Neural progenitor cell (in vitro differentiated cells): ENCODE measurements around the gene RREB1. TPM values are rescaled to one million over a fixed set of nuclear protein-coding genes. Genes with fewer than 3 reads are reported as not detected.

Source experiments
- DNase-seq: peaks from one replicate; pipeline ENCODE4 v3.0.0-alpha.2; 2016; ENCODE audit warnings: low spot score
- H2AFZ ChIP-seq: fragments of 200-600 bp; sonication (generic); replicated peaks from 2 replicates; pipeline ENCODE4 v1.6.1; 2016; ENCODE audit warnings: antibody characterized with exemption
- H3F3A ChIP-seq: fragments of 200-600 bp; sonication (generic); 2 replicates; pipeline ENCODE4 v1.6.1; 2016; ENCODE audit warnings: antibody characterized with exemption, low read depth
- H3K27ac ChIP-seq: fragments of 200-600 bp; sonication (generic); 2 replicates; pipeline ENCODE4 v1.5.1; 2016; ENCODE audit warnings: mild to moderate bottlenecking
- H3K27me3 ChIP-seq: fragments of 200-600 bp; sonication (generic); 2 replicates; pipeline ENCODE4 v1.6.1; 2016; ENCODE audit warnings: mild to moderate bottlenecking, moderate library complexity
- H3K36me3 ChIP-seq: fragments of 200-600 bp; sonication (generic); 2 replicates; pipeline ENCODE4 v1.5.1; 2016
- H3K4me1 ChIP-seq: fragments of 200-600 bp; sonication (generic); 2 replicates; pipeline ENCODE4 v1.6.1; 2016; ENCODE audit warnings: mixed run types
- H3K4me2 ChIP-seq: fragments of 200-600 bp; sonication (generic); 2 replicates; pipeline ENCODE4 v1.6.1; 2016
- H3K4me3 ChIP-seq: fragments of 200-600 bp; sonication (generic); 2 replicates; pipeline ENCODE4 v1.5.1; 2016
- H3K79me2 ChIP-seq: fragments of 200-600 bp; sonication (generic); 2 replicates; pipeline ENCODE4 v1.6.1; 2016; ENCODE audit warnings: low read depth
- H3K9ac ChIP-seq: fragments of 200-600 bp; sonication (generic); 2 replicates; pipeline ENCODE4 v1.6.1; 2016
- H3K9me3 ChIP-seq: fragments of 200-600 bp; sonication (generic); 2 replicates; pipeline ENCODE4 v1.5.1; 2016; ENCODE audit warnings: low read depth
- H4K20me1 ChIP-seq: fragments of 200-600 bp; sonication (generic); 2 replicates; pipeline ENCODE4 v1.6.1; 2016; ENCODE audit warnings: low read depth
- H3K27ac Mint-ChIP-seq: 3 replicates; pipeline ENCODE4 v1.8.0; 2021; ENCODE audit warnings: mixed read lengths
- H3K27me3 Mint-ChIP-seq: 2 replicates; pipeline ENCODE4 v1.8.0; 2022; ENCODE audit warnings: low read depth, mild to moderate bottlenecking, inconsistent platforms, moderate library complexity, mixed read lengths; ENCODE audit not compliant: insufficient read depth
- H3K36me3 Mint-ChIP-seq: 3 replicates; pipeline ENCODE4 v1.8.0; 2021; ENCODE audit warnings: mixed read lengths
- H3K4me1 Mint-ChIP-seq: 3 replicates; pipeline ENCODE4 v1.8.0; 2021; ENCODE audit warnings: mixed read lengths
- H3K4me3 Mint-ChIP-seq: 3 replicates; pipeline ENCODE4 v1.8.0; 2021; ENCODE audit warnings: mild to moderate bottlenecking, moderate library complexity, mixed read lengths
- H3K9me3 Mint-ChIP-seq: 3 replicates; pipeline ENCODE4 v1.8.0; 2020; ENCODE audit warnings: mixed read lengths
- CTCF ChIP-seq: fragments of 200-600 bp; sonication (generic); IDR thresholded peaks from 2 replicates; pipeline ENCODE4 v1.5.1; 2017; ENCODE audit warnings: antibody characterized with exemption, mild to moderate bottlenecking
- EZH2 ChIP-seq: fragments of 200-600 bp; sonication (generic); IDR thresholded peaks from 2 replicates; pipeline ENCODE4 v1.6.1; 2017; ENCODE audit warnings: antibody characterized with exemption, mild to moderate bottlenecking, moderate library complexity
- EZH2phosphoT487 ChIP-seq: fragments of 200-600 bp; sonication (generic); IDR thresholded peaks from 2 replicates; pipeline ENCODE4 v1.6.1; 2017; ENCODE audit warnings: antibody characterized with exemption
- total RNA-seq: library from RNA; depleted of rRNA; stranded (reverse); fragments of >200 nt; gene quantifications from 2 replicates; pipeline ENCODE4 v1.2.3, GENCODE V29; 2015; ENCODE audit warnings: low replicate concordance

Gene RREB1
- total RNA-seq, 1 donor from 2014 or later: 12.1 TPM

DNA sequence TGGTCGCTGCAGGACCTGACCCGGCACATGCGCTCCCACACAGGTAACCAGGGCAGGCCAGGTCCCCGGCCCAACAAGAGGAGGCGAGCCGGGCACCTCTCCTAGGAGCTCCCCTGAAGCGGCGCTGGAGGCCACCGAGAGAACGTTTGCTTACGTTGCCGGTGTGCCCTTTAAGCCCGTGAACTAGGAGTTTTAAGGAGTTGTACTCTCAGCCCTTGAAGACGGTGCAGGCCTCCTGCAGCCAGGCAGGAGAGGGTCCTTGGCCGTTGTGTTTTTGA lies 139.4 kb downstream of the RREB1 start:
- H3K36me3 ChIP-seq: no peaks in the 10 kb centered on the region
- no peak overlapping the region for H3K4me2 ChIP-seq
- H3K4me3 ChIP-seq: no peak overlapping the region
- Mint-ChIP-seq H3K4me3 (no peak overlapping the region), H3K27me3 (peaks cover 2% of the 10 kb centered on the region), H3K9me3 (no peaks in the 10 kb centered on the region), H3K36me3 (peaks cover 7% of the 10 kb centered on the region), H3K27ac (no peak overlapping the region), H3K4me1 (peaks cover 15% of the 10 kb centered on the region)
- H3F3A ChIP-seq: peaks cover 7% of the 10 kb centered on the region
- no peak overlapping the region for H3K27ac ChIP-seq
- no peaks in the 10 kb centered on the region for H3K27me3 ChIP-seq
- no peaks in the 10 kb centered on the region for H3K79me2 ChIP-seq
- H3K9me3 ChIP-seq: no peaks in the 10 kb centered on the region
- no peak overlapping the region for H3K9ac ChIP-seq
- no peak for TF ChIP-seq EZH2
- no peak for TF ChIP-seq EZH2phosphoT487
- TF ChIP-seq CTCF: no peak
- peaks cover 16% of the 10 kb centered on the region for H3K4me1 ChIP-seq
- DNase-seq: no peak
- no peaks in the 10 kb centered on the region for H4K20me1 ChIP-seq
- H2AFZ ChIP-seq: no peak overlapping the region

GRCh38 chr6:7247828-7248227 lies 140.1 kb downstream of the RREB1 start:
- TF ChIP-seq CTCF (no peak), EZH2 (no peak), EZH2phosphoT487 (no peak)
- Histone ChIP-seq H3K4me1 (peaks cover 9% of the 10 kb centered on the region), H3K36me3 (no peaks in the 10 kb centered on the region), H3K4me3 (no peak overlapping the region), H3K9ac (no peak overlapping the region), H3K27me3 (no peaks in the 10 kb centered on the region), H4K20me1 (no peaks in the 10 kb centered on the region), H3K79me2 (no peaks in the 10 kb centered on the region), H3K4me2 (no peak overlapping the region), H3K9me3 (no peaks in the 10 kb centered on the region), H2AFZ (no peak overlapping the region), H3K27ac (no peak overlapping the region), H3F3A (peaks cover 5% of the 10 kb centered on the region)
- no peak overlapping the region for H3K4me3 Mint-ChIP-seq
- no peak overlapping the region for H3K27ac Mint-ChIP-seq
- no peaks in the 10 kb centered on the region for H3K9me3 Mint-ChIP-seq
- DNase-seq: no peak
- H3K27me3 Mint-ChIP-seq: peaks cover 2% of the 10 kb centered on the region
- peaks cover 7% of the 10 kb centered on the region for H3K36me3 Mint-ChIP-seq
- peaks cover 10% of the 10 kb centered on the region for H3K4me1 Mint-ChIP-seq

GRCh38 chr6:7249391-7249790 lies 141.6 kb downstream of the RREB1 start:
- Histone ChIP-seq H3K27ac (no peak overlapping the region), H3K4me1 (no peaks in the 10 kb centered on the region), H3K79me2 (no peaks in the 10 kb centered on the region), H3K36me3 (no peaks in the 10 kb centered on the region), H2AFZ (no peak overlapping the region), H4K20me1 (no peaks in the 10 kb centered on the region), H3K4me3 (no peak overlapping the region), H3K9ac (no peak overlapping the region), H3F3A (no peaks in the 10 kb centered on the region), H3K4me2 (no peak overlapping the region), H3K9me3 (no peaks in the 10 kb centered on the region), H3K27me3 (no peaks in the 10 kb centered on the region)
- no peak overlapping the region for H3K4me3 Mint-ChIP-seq
- H3K27me3 Mint-ChIP-seq: peaks cover 2% of the 10 kb centered on the region
- no peaks in the 10 kb centered on the region for H3K4me1 Mint-ChIP-seq
- no peak overlapping the region for H3K27ac Mint-ChIP-seq
- no peaks in the 10 kb centered on the region for H3K9me3 Mint-ChIP-seq
- no peak for DNase-seq
- H3K36me3 Mint-ChIP-seq: peaks cover 7% of the 10 kb centered on the region
- TF ChIP-seq EZH2phosphoT487 (no peak), CTCF (no peak), EZH2 (no peak)
